GM21381 (cell line): ENCODE measurements around the gene LMO1.

Source experiments
- ATAC-seq: cut with Tn5 transposase; IDR thresholded peaks from one replicate; pipeline ENCODE4 v1.9.1; 2021; ENCODE audit warnings: mild to moderate bottlenecking, moderate library complexity; ENCODE audit not compliant: unreplicated experiment

The LMO1 gene

DNA sequence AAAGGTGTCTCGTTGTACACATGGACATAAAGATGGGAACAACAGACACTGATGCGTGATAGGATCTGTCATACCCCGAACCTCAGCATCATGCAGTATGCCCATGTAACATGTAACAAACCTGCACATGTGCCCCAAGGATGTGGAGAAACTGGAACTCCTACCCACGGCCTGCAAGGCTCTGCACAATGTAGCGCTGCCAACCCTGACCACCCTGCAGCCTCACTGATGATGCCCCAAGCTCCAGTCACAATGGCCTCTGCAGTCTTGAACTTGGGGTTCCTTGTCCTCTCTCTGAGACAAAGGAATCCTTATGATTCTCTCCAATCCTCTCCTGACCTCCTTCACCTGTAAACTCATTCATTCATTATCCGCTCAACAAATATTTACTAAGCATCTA lies 14.2 kb downstream of the LMO1 start:
- ATAC-seq, result no peak

DNA sequence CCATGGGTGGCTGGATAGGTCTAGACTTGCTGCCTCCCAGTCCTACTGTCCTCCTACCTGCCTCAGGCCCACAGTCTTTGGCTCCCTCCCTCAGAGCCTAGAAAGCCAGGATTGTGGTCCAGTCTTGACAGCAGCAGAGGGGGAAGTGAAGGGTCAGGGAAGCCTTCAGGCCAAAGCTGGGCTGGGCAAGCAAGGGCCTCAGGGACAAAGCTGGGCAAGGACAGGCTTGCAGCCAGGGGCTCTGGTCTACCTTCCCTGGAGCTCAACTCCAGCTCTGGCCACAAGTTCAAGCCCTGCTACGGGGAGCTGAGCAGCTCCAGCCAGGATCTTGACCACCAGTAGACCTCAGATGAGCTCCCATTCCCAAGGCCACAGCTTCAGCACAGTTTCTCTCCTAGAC lies 14.9 kb downstream of the LMO1 start:
- no peak for ATAC-seq

DNA sequence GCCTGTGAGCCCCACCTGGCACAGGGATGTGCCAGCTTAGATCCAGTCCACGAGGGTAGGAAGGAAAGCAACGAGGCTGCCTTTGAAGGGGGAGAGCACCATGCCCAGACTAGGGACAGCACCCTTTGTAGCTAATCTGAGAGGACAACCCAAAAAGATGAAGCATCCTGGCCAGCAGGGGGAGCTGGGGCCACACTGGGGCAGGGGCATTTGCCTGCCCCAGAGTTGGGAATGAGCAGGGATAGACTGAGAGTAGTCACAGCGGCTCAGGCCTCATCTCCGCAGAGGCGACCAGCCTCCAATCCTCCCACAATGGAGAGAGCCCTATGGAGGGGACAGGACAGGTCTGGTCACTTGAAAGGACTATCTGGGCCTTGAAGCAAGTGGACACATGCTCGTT lies 16.4 kb downstream of the LMO1 start:
- ATAC-seq, result no peak

DNA sequence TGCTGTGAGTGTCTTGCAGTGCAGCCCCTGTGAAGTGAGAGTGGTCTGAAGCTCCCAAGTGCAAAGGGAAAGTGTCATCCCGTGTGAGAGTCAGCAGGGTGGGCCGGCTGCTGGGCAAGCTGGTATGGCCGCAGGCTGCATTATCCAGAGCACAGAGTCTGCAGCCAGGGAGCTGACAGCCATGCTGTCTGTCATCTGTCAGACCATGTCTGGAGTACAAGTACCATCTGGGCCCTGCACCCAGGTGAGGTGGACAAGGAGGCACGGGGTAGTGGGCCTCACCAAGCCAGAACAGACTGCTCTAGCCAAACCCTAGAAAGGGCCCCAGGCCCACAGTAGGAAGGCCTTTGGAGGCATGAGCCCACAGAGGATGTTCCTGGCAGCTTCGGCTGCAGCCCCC lies 20.2 kb downstream of the LMO1 start:
- no peak for ATAC-seq

DNA sequence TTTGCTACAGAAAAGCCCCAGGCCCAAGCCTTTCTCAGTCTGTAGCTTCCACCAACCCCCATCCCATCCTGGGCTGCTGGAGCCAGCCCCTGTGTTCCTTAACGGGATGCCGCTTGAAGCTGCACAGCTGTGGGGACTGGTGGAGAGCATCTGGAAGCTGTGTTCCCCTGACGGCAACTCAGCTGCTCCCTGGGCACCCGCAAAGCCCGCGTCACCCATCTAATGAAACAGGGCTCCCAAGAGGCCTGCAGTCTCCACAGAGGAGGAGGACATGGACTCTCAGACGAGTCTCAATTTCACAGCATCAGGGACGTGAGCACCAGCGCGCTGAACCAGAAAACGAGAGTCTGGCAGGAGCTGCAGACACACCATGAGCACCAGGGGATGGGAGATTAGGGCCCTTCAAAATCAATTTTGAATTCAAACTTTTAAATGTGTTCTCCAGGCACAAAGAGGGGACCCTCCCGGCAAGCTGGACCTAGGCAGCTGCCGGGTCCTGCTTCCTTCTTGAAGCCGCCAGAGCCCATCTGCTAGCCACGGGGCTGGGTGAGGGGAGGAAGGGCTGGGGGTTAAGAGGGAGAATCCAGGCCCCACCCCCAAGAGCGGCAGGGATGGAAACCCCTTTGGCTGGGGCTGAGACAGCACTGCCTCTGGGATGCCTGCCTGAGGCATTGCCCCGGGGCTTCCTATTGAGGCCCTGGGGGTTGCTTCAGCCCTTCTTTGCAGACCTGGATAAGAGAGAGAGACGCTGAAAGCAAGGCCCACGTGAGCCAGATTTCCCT lies 21.0 kb downstream of the LMO1 start:
- no peak for ATAC-seq

DNA sequence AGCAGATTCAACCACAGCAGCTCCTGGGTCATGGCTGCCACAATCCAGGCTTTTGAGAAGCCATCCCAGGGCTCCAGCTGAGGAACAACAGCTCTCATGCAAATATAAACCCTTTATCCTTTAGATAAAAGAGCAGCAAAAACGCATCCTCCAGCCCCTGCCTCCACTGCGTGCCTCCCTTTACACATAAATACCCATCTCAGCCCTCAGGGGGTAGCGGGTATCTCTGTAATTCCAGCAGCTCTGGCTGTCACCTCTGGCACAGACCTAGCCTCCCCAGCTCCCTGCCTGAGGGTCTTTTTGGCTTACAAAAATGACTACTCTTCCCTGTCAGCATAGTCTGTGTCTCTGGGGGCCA lies 21.6 kb downstream of the LMO1 start:
- no peak for ATAC-seq

DNA sequence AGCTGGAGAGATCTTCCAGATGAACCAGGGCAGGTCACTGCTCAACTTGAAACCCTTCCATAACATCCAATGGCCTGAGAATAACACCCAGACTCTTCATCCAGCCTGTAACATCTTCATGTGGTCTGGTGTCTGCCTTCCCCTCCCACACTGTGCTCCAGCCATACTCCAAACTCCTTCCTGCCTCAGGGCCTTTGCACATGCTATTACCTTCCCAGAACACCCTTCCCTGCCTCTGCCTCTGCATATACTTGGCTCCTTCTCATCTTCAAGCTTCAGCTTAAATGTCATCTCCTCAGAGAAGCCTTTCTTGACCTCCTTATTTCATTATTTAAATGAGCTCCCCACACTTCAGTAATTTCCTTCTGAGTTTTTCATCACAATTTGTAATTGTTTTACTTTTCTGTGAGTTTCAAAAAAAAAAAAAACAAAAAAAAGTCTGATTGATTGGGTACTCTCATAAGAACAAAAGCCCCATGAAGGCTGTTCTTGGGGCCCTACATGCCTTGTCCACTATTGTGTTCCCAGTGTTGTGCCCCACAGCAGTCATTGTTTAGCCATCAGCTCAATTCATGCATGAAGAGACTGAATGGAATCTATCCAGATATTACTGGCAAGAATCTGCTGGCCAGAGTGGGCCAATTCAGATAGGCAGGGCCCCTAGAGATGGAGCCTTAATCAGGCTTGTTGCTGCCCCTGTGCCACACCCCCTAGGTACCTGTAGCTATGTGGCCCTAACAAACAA lies 22.1 kb downstream of the LMO1 start:
- no peak for ATAC-seq

DNA sequence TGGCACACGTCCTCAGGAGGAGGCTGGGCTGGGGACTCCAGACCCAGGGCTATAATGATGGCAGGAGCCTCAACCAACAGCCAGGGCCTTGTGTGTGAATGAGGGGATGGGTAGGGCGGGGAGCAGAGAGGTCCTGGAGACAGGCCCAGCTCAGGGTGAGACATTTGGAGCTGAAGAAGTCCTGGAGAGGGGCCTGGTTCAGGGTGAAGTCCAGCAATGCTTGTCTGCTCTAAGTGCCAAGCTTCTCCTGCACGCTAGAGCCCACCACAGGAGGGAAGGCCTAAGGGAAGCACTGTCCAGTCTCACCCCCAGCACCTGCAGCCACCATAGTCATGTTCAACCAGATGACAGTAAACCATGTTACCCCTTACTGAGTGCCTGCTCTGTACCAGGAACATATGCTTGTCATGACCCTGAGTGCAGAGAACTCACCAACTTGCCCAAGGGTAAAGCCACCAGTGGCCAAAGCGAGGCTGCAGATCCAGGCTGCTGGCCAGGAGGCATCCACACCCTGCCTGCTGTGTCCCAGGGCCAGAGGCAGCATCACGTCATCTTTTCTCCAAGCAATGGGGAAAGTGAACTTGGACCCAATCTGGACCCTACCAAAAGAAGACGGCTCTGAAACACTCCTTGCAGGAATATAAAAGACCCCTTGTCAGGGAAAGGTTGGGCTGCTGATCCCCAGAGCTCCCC lies 24.0 kb downstream of the LMO1 start:
- ATAC-seq, result no peak

DNA sequence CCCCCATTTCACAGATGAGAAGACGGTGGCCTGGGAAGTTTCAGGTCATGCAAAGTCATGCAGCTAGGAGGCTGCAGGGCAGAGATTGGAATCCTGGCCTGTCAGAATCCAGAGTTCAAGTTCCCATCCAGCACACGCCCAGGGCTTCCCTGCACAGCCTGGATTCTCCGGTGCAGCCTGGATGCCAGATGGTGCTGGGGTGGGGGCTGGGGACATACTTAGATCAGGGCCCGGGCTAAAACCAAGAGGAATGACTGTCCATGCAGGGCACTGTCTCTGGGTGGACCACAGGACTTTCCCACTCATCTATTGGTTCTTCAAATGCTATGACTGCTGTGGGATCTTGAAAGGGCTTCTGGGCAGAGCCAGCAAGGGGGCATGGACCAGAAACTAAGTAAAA lies 24.6 kb downstream of the LMO1 start:
- ATAC-seq, result no peak

DNA sequence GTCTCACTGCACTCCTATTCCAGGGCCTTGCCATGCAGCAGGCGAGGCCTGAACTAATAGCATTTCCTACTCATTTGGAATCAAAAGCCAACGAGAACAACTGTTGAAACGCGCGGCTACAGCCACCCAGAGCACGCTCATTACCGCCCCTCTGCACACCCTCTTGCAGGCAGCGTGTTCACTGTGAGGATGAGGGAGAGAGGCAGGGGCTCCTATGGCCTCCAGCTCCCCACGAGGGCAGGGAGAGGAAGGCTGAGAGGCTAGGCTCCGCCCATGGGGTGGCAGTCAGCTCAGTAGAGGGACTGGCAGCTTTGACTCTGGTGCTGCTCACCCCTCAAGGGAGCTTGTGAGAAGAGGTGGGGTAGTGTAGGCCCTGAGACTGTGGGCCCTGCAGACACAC lies 26.2 kb downstream of the LMO1 start:
- no peak for ATAC-seq

DNA sequence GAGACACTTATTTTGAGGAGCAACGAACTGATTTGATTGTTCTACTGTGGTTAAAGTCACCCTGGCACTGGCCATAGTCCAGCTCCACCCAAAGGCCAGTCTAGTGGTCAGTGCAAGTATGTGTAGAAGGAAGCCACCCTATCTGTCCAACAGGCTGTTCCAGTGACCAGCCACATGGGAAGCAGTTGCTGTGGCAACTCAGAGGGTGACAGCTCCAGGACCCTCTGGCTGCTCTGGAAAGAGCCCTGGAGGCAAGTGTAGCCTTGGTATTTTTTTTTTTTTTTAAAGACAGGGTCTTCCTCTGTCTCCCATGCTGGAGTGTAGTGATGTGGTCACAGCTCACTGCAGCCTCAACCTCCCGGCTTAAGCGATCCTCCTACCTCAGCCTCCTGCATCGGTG lies 27.8 kb downstream of the LMO1 start:
- no peak for ATAC-seq

DNA sequence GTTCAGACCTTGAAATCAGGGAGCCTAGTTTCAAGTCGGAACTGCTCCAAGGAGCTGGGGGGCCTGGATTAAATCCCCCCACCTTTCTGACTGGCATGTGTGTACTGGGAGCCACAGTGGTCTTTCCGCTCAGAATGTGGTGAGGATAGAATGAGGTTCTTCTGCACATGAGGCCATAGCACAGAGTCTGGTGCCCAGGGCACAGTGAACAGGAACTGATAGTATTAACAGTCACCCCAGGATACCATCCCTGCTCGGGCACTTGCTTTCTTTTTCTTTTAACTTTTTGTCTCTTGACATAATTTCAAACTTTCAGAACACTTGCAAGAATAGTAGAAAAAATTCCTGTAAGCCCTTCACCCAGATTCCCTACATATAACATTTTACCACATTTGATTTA lies 28.8 kb downstream of the LMO1 start:
- ATAC-seq, result no peak

DNA sequence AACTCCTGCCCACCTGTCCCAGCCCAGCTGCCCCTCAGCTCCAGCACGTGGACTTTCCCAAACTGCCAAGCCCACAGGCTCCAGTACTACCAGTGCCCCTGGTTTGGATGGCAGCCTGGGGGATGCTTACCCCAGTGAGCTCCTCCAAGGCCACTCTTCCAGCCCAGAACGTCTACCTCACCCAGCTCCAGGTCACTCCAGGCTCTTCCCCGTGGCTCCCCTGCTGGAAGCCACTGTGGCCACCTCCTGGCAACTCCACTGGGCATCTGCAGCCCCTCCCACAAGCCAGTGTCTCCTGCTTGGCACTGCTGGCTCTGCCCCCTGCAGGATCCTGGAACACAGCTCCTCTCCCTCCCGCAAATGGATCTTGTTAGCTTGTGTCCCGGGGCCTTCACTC lies 29.3 kb downstream of the LMO1 start:
- ATAC-seq, result no peak

DNA sequence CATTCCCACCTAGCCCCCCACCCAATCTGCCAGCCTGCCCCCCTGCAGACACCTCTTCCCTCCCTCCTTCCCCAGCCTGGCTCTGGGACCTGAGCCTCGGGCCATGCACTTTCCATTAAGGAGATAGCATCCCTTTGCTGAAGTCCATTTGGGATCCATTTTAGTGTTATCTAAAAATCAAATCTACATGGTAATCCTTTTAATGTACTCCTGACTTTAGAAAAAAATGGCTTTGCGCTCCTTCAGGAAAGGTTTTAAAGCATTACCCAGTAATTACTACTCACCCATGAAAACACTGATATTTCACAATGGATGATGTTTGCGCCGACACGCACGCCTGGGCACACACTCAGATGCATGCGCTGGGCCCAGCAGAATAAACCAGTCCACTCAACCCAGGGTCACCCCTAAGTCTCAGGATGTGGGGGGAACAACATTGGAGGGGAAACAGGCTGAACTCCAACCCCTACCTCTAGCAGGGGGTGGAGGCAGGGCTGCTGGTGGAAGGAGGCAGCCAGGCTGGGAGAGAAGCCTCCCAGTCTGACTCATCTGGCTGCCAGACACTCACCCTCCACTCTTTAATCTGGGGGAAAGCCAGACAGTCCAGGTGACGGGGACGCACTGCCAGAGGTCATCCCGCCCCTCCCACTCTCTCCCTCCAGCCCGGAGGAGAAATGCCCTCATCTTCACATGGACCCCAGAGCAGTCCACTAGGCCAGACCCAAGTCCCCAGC lies 29.8 kb downstream of the LMO1 start:
- ATAC-seq, result no peak

DNA sequence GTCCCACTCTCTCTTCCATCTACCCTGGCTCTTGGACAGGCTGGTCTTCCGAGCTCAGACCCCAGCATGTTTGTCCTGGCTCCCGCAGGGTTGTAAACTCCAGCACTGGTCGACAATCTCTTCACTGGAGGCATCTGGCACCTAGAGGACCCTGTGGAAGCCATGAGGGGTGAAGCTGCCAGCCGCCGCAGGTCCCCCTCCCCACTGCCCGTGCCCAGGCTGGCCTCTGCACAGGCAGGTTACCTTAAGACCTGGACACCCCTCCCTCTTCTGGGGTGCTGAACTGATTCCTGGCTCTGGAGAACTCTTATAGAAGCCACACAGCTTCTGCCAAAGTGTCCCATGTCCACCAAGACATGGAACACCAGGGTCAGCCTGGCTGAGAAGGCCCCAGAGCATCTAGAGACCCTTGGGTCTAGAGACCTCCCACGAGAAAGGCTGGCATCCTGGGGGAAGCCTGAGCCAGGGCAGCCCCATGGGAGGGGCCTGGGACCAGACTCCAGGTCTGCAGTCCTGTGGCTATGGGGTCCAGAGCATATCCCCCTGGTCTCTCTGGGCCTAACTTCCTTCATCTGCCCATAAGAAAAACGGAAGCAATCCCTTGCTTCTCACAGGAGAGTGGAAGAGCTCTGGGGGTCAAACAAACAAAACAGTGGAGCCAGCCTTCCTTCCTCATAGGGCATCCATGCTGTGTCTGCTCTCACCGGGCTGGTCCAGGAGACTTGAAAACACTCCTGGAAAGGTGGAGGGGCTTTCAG lies 30.6 kb downstream of the LMO1 start:
- no peak for ATAC-seq

DNA sequence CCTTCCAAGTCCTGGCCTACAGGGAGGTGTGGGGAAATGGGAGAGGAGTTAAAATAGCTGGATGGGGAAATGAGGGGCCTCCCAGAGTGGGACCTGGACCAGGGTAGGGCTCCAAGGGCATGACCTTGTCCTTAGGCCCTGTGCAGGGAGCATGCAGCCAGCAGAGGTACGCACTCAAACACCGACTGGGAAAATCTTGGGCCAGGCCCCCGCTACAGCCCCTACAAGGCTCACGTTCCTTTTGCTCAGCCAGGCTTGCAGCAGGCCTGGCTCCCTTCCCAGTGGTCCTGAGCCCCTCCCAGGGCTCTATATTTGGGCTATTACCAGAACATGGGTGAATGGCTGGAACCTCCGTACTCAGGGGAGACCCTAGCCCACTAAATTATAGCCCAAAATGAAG lies 31.3 kb downstream of the LMO1 start:
- no peak for ATAC-seq

DNA sequence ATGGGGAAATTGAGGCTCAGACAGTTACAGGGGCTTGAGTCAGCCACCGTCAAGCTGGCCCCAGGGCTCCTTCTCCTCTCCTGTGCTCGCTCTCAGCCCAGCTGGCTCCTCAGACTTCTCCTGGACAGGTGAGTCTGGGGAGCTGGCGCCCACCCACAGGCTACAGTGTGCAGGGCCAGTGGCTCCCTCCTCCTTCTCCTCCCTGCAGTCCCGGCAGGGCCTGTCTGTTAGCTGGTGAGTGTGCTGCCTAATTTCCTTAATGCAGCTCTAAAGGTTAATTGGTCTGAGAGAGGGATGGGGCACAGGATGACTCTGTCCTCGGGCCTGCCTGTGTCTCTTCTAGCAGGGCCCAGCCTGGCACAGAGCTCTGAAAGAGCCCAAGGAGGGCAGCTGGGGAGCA lies 31.7 kb downstream of the LMO1 start:
- ATAC-seq, result no peak

DNA sequence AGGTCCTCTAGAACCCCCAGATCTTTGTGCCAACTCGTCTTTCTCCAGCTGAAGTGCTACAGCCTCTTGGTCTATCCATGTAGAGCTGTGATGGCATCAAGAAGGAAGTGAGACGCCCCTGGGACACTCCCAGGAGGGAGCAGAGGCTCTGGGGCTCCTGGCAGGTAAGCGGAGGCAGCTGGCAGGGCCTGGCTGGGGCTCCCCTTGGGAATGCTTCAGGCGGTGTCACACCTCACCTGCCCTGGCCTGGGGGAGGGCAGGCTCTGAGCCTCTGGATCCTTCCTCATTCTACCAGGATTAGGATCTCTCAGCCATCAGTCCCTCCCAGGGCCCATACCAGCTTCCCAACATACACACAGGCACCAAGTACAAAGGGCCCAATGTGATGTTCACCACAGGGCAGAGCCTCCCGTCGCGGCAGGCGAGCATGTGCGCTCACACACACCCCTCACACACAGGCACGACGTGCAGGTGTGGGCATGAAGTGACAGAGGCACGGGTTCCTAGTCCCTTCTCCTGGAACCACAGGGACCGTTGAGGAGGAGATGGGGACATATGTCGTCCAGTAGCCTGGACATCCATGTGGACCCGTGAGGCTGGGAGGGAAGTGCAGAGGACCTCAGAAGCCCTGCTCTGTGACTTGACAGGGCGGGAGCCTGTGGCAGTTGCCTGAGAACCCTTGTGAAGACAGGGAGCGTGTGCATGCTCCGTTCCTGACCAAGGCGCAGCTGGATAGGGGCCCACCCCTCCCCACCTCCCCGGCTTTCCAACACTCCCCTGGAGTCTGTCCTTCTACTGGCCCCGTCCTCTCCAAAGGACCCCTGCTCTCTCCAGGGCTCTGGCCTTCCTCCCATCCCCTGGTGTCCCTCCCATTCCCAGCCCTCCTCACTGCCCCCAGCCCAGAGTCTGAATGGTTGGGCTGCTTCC lies 32.5 kb downstream of the LMO1 start:
- ATAC-seq, result no peak

DNA sequence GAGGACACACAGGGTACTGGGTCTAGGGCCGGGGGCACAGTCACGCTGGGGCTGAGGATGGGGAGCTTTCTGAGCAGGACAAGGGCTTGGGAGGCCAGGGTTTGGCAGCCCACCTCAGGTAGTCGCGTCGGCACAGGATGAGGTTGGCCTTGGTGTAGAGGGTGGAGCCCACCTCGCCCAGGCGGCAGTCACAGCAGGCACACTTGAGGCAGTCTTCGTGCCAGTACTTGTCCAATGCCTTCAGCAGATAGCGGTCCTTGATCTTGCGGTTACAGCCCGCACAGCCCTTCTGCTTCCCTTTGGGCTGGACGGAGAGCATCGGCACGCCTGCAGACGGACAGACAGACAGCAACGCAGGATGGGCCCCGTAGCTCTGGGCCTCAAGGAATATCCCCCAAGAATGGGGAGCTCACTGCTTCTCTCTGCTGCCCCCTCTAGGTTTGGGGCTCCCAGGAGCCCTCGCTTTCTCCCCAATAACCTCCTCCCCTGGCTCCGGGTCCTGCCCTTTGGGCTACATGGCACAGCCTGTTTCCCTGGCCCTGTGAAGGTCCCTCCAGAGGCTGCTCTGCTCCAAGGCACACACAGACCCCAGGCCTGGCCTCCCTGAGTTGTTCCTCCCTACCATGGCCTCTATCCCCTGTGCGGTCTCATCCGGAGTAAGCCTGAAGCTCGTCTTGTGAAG lies 33.4 kb downstream of the LMO1 start:
- no peak for ATAC-seq
